Testis (tissue), 2 donors: Measurements from ENCODE around the gene AMBP.

Experiments
- POLR2A ChIP-seq: fragments of 450-650 bp; IDR thresholded peaks from one replicate; pipeline ENCODE4 v1.6.1; 2017; ENCODE audit warnings: antibody characterized with exemption, mild to moderate bottlenecking, moderate library complexity
- TF ChIP-seq, protein P1 (sequence below), 3 experiments: fragments of 450-650 bp in 2 of 3; fragments of 200-600 bp in 1 of 3; sonication (generic) in 1 of 3; IDR thresholded peaks; one replicate each; pipeline ENCODE4 v1.5.1; 2016 to 2019; ENCODE audit warnings: antibody characterized with exemption in 3 of 3, mild to moderate bottlenecking in 2 of 3, moderate library complexity in 1 of 3

DNA sequence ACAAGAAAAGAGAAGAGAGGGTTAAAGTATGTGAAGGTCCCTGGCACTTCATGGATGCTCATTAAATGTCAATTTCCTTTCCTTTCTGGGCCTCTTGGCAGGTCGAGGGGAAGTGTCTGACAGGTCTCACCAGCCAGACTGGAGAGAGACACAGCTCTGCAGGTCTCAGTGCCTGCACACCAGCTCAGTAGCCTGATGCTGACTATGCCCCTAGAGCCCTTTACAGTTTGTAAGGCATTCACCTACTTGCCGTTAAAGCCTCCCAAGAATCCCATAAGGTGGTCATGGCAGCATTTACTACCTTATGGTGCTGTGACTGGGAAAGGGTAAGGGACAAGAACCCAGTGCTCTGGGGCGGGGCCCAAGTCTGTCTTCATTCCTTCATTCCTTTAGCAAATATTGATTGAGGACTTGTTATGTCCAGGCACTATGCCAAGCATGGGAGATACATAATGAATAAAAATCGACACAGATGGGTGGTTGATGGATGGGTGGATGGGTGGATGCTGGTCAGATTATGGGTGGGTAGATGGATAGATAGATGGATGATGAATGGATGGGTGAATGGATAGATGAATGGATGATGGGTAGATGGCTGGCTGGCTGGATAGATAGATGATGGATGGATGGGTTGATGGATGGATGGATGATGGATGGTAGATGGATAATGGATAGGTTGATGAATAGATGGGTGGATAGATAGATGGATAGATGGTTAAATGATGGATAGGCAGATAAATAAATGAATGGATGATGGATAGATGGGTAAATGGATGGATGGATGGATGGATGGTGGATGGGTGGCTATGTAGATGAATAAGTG is 42.3 kb upstream of the AMBP start:
- TF ChIP-seq, protein P1, sequence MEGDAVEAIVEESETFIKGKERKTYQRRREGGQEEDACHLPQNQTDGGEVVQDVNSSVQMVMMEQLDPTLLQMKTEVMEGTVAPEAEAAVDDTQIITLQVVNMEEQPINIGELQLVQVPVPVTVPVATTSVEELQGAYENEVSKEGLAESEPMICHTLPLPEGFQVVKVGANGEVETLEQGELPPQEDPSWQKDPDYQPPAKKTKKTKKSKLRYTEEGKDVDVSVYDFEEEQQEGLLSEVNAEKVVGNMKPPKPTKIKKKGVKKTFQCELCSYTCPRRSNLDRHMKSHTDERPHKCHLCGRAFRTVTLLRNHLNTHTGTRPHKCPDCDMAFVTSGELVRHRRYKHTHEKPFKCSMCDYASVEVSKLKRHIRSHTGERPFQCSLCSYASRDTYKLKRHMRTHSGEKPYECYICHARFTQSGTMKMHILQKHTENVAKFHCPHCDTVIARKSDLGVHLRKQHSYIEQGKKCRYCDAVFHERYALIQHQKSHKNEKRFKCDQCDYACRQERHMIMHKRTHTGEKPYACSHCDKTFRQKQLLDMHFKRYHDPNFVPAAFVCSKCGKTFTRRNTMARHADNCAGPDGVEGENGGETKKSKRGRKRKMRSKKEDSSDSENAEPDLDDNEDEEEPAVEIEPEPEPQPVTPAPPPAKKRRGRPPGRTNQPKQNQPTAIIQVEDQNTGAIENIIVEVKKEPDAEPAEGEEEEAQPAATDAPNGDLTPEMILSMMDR (IDR thresholded peaks at IDR 0.05), result no peak
- TF ChIP-seq POLR2A, result no peak
